NOMO-1 treated with DMSO at 0.1 percent for 48 hours (cell line): ENCODE measurements around the gene KIRREL3.

Experiments
- DNase-seq: peaks from one replicate; lab custom pipeline; 2025; ENCODE audit not compliant: unreplicated experiment; lab: John Stamatoyannopoulos, UW

The KIRREL3 gene

GRCh38 chr11:126588630-126589491 is 411.7 kb downstream of the KIRREL3 start:
- no peak for DNase-seq

- DNase-seq = no peak
These were observed 413.0 kb downstream of the KIRREL3 start for GRCh38 chr11:126587541-126587940.

GRCh38 chr11:126585774-126586491 is 414.6 kb downstream of the KIRREL3 start:
- no peak for DNase-seq

GRCh38 chr11:126585388-126585773 is 415.2 kb downstream of the KIRREL3 start:
- no peak for DNase-seq

- DNase-seq = no peak
These were observed 416.8 kb downstream of the KIRREL3 start for GRCh38 chr11:126583594-126584427.

GRCh38 chr11:126583101-126583500 is 417.5 kb downstream of the KIRREL3 start:
- no peak for DNase-seq

- no peak for DNase-seq
These were observed 418.5 kb downstream of the KIRREL3 start for GRCh38 chr11:126581871-126582648.

- DNase-seq = no peak
These were observed 422.1 kb downstream of the KIRREL3 start for GRCh38 chr11:126578426-126578825.

GRCh38 chr11:126578021-126578420 is 422.5 kb downstream of the KIRREL3 start:
- DNase-seq = no peak

- no peak for DNase-seq
These were observed 424.7 kb downstream of the KIRREL3 start for GRCh38 chr11:126575849-126576248.

GRCh38 chr11:126573325-126573978 is 427.1 kb downstream of the KIRREL3 start:
- DNase-seq = no peak

- DNase-seq = no peak
These were observed 430.1 kb downstream of the KIRREL3 start for GRCh38 chr11:126570489-126570888.

GRCh38 chr11:126567419-126567818 is 433.2 kb downstream of the KIRREL3 start:
- no peak for DNase-seq

- no peak for DNase-seq
These were observed 436.0 kb downstream of the KIRREL3 start for GRCh38 chr11:126564566-126564965.

- peak; percentile 38 for DNase-seq
These were observed 439.2 kb downstream of the KIRREL3 start for GRCh38 chr11:126561327-126561893.

GRCh38 chr11:126560221-126560620 is 440.3 kb downstream of the KIRREL3 start:
- no peak for DNase-seq

GRCh38 chr11:126548581-126549550 is 451.7 kb downstream of the KIRREL3 start:
- DNase-seq = no peak

- DNase-seq = no peak
These were observed 452.9 kb downstream of the KIRREL3 start for GRCh38 chr11:126547691-126548090.

GRCh38 chr11:126547161-126547560 is 453.4 kb downstream of the KIRREL3 start:
- DNase-seq = no peak
